GM10266 (cell line): Measurements from ENCODE around the gene MLANA.
A peak's percentile ranks its signal among the peaks of the same experiment; 100 is the strongest.

Experiments
- DNase-seq: peaks from one replicate; pipeline ENCODE4 v3.0.0; 2012; ENCODE audit errors: extremely low spot score
- TF ChIP-seq, protein P1 (sequence below): IDR thresholded peaks from 2 replicates; pipeline ENCODE4 v1.5.1; 2012; ENCODE audit warnings: mild to moderate bottlenecking, low read depth; ENCODE audit not compliant: control insufficient read depth, insufficient read depth; ENCODE audit errors: missing control alignments

Gene MLANA

GRCh38 chr9:5893134-5893505 is 2.4 kb downstream of the MLANA start:
- TF ChIP-seq, protein P1, sequence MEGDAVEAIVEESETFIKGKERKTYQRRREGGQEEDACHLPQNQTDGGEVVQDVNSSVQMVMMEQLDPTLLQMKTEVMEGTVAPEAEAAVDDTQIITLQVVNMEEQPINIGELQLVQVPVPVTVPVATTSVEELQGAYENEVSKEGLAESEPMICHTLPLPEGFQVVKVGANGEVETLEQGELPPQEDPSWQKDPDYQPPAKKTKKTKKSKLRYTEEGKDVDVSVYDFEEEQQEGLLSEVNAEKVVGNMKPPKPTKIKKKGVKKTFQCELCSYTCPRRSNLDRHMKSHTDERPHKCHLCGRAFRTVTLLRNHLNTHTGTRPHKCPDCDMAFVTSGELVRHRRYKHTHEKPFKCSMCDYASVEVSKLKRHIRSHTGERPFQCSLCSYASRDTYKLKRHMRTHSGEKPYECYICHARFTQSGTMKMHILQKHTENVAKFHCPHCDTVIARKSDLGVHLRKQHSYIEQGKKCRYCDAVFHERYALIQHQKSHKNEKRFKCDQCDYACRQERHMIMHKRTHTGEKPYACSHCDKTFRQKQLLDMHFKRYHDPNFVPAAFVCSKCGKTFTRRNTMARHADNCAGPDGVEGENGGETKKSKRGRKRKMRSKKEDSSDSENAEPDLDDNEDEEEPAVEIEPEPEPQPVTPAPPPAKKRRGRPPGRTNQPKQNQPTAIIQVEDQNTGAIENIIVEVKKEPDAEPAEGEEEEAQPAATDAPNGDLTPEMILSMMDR = no peak
- DNase-seq = no peak

DNA sequence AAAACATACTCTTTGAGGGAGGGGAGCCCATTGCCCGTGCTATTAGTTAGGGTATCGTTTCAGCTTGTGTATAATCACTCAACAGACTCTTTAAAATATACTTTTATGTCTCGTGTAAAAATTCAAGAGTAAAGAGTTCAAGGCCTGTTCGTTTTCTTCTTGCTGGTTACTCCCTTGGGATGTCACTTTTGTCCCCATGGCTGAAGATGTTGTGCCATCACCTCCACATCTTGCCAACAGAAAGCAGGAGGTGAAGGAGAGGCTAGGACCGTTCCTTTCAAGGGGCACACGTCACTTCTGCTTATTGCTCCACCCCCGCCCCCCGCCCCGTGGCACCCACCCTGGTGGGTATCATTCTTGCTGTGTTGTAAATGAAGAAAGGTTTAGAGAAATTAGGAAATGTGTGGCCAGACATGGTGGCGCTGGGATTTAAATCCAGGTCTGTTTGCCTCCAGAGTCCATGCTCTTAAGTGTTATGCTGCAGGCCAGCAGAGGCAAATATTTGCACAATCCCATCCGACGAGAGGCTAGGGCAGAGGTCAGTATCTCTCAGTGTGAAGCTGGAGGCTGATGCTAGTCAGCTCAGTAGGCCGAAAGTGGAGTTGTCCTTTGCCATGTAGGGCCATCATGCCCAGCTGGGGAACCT is 3.0 kb downstream of the MLANA start:
- DNase-seq = no peak
- TF ChIP-seq, protein P1 = no peak

GRCh38 chr9:5894237-5894959 is 3.7 kb downstream of the MLANA start:
- DNase-seq = no peak
- TF ChIP-seq, protein P1 = no peak

DNA sequence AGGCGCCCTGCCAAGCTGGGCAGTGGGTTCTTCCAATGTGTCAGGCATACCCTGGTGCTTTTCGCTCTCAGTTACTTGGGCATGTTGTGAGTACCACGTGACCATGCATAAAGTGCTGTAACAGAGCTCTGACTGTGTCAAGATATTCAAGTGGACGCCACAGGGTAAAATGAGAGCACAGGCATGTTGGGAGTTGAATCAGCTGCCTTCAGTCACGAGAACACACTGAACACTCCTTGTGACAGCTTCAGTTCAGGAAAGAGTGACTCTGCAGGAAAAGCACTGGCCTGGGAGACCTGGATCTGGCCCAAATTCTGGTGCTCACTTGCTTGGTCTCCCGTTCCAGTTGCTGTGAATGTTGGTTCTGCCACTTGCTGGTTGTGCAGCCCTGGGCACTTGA is 5.1 kb downstream of the MLANA start:
- TF ChIP-seq, protein P1 = no peak
- DNase-seq = no peak

DNA sequence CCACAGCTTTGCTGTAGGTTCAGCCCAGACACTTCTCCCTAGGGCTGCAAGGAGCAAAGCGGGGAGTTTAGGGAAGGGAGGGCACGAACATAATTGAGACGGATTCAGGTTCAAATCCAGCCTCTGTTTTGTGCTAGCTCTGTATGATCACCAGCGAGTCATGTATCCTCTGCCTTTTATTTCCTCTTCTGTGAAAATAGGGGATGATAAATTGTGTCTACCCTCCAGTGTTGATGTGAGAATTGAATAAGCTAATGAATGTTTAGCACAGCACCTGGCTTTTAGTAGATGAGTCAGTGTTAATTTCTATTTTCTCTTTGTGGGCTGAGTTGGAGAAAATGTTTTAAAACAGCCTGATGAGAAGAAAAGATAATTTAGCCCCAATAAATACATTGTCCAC is 6.2 kb downstream of the MLANA start:
- DNase-seq = no peak
- TF ChIP-seq, protein P1 = no peak

GRCh38 chr9:5897851-5898250 is 7.2 kb downstream of the MLANA start:
- TF ChIP-seq, protein P1 = no peak
- DNase-seq = no peak

DNA sequence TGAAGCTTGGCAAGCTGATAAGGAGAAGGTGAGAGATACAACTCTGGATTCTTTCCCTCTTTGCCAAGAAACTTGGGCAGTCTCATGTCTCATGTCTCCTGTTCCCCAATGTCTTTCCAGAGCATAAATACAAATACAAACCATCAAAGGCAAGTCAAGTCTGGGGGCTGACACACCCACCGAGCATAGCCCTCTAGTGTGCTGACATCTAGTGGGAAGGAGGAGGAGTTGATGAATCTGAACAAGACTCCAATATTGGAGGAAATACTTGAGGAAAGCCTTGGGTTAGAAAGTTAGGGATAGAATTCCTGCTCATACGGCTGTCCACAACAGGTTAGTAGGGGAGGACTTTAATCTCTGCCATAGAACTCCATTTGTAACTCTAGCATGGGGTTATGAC is 8.6 kb downstream of the MLANA start:
- TF ChIP-seq, protein P1 = peak; percentile 26
- DNase-seq = no peak
